IPS DF 4.7 (cell line): ENCODE measurements around the gene SRPK1.
"Not testable (repeated sequence)": the region's sequence is repeated elsewhere in the genome, so short reads cannot be mapped to it uniquely, and the experiment has no call there.

Source experiments
- DNase-seq: peaks from one replicate; pipeline ENCODE4 v3.0.0-alpha.2; 2013; ENCODE audit warnings: low spot score; ENCODE audit errors: extremely low read depth

Gene SRPK1

GRCh38 chr6:35920793-35921732 is at the start of gene SRPK1:
SRPK1 (minus strand) TSS chr6:35921098; CDS start chr6:35921056, 42 bp downstream.
- DNase-seq: no peak

DNA sequence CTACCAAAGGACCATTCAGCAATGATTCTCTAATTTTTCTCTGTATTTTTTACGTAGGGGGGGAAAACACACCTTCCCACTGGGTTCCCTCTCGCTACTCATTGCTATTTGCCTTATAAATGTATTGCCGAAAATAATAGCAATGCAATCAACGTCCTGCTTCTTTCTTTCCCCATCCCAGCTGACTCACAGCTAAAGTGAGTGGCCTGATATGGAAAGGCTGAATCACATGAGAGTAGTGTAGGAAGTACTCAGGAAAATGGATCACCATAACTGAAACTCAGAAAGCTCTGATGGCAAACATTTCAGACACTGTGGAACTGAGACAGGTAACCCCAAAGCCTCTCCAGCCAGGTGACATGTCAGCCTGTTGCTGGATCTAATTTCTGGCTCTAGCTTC is 49.3 kb upstream of the SRPK1 start:
- no peak for DNase-seq

- no peak for DNase-seq
These were observed 48.7 kb upstream of the SRPK1 start for GRCh38 chr6:35969646-35970045.

GRCh38 chr6:35968821-35969220 is 47.9 kb upstream of the SRPK1 start:
- no peak for DNase-seq

DNA sequence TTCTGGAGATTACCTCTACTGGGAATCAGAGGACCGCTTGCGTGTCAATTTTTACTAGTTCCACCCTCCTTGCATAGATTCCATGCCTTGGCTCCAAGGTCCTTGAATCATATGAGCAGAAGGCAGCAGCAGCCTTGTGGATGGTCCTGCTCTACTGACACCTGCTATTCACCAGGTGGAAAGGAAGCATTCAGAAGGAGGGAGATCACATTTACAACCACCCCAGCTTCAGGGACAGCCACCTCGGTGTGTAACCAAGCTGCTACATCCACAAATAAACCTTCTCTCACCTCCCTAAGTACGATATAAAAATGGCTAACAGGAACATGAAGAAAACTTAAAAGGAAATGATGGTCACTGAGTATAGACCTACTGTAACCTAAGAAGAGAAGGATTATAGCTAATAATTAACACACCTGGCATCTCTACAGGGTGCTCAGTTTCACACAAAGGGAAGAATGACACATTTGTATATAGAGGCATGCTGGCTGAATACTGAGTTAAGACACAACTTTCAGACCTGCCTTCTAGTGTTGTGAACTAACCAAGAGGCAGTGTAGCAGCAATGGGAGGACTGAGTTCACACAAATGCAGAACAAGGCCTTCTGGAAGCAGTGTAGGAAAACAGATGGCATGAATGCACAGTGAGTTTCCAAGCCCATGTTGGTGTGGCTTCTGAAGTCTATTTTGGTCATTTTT is 46.3 kb upstream of the SRPK1 start:
- no peak for DNase-seq

DNA sequence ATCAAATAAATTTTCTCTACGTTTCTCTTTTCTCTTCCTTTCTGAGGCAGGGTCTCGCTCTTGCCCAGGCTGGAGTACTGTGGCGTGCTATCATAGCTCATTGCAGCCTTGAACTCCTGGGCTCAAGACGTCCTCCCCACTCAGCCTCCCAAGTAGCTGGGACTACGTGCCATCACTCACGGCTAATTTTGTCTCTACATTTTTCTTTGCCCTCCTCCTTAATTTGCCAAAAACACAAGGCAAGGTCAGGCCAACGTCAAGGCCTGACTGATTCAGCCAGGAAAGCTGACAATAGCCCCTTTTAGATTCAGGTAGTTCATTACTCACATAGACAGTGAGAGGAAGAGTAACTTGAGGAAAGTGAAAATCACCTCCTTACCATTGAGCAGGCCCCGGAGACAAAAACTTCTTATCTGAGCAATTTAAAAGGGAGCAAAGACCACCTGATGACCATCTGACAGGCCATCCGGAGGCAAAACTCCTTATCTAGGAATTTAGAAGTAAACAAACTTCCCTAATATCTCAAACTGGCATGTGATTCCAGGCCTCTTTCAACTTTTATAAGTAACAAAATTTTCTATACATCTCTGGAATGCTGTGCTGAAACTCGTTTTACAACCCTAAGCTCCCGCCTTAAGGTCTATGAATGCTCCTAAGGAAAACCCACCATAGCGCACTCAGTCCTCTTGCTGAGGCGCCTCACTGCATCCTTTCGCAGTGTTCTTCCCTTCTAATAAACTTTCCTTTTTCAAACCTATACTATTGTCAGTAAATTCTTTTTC is 42.1 kb upstream of the SRPK1 start:
- DNase-seq: no peak

DNA sequence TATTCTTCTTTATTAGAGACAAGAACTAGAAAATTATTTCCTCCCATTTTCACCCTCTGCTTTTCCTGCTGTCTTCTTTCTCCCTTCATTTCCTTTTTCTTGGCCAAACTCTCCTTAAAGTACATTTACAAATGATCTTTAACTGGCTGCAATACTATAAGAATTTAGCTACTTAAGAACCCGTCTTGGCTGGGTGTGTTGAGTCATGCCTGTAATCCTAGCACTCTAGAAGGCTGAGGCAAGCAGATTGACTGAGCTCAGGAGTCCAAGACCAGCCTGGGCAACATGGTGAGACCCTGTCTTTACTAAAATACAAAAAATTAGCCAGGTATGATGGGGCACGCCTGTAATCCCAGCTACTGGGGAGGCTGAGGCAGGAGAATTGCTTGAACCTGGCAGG is 39.3 kb upstream of the SRPK1 start:
- no peak for DNase-seq

DNA sequence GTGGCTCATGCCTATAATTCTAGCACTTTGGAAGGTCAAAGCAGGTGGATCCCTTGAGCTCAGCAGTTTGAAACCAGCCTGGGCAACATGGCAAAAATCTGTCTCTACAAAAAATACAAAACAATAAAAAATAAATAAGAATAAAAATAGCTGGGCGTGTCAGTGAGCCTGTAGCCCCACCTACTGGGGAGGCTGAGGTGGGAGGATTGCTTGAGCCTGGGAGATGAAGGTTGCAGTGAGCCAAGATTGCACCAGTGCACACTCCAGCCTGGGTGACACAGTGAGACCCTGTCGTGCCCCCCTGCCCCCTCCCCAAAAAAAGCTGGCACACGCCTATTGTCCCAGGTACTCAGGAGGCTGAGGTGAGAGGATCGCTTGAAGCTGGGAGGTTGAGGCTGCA is 35.1 kb upstream of the SRPK1 start:
- no peak for DNase-seq

DNA sequence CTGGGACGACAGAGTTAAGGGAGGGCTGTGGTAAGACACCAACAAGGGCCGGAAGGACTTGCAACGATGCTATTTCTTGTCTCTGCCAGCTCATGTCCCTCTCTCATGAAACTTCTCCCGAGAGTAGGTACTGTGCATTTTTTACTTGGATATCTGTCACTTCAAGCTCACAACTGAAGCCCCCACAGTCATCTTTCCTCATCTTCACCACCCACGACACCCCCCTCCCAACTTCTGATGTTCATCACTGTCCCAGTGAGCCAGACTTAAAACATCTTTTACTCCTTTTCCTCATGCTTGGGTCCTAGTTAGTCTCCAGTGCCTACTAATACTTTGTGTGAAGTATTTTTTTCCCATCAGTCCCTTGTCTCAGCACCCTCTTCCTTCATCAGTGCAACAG is 34.6 kb upstream of the SRPK1 start:
- DNase-seq: no peak

GRCh38 chr6:35955071-35955470 is 34.2 kb upstream of the SRPK1 start:
- DNase-seq: no peak

- DNase-seq: no peak
These were observed 33.4 kb upstream of the SRPK1 start for GRCh38 chr6:35954333-35954732.

DNA sequence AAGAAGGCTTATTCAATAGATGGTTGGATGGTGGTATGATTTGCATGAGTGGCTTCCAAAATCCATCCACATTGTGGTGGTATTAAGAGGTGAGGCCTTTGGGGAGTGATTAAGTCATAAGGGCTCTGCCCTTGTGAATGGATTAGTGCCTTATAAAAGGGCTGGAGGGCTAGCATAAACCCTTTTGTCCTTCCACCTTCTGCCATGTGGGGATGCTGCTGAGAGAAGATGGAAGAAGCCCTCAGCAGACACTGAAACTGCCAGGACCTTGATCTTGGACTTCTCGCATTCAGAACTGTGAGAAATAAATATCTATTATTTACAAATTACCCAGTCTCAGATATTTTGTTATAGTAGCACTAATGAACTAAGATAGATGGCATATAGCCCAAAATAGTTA is 27.8 kb upstream of the SRPK1 start:
- no peak for DNase-seq

DNA sequence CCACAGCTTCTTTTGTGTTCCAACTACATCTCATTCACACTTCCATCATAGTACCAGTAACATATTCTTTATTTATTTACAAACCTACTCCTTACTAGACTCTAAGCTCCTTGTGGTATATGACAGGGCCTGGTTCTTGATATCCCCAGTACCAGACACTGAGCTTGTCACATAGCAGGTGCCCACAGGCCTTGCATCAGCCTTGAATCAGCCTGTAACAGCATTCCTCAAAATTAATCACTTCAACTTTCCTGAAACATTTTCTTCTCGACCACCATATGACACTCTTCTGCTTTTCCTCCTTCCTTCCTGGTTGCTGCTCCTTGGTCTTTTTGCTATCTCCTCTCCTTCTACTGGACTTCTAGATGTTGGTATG is 24.7 kb upstream of the SRPK1 start:
- no peak for DNase-seq

DNA sequence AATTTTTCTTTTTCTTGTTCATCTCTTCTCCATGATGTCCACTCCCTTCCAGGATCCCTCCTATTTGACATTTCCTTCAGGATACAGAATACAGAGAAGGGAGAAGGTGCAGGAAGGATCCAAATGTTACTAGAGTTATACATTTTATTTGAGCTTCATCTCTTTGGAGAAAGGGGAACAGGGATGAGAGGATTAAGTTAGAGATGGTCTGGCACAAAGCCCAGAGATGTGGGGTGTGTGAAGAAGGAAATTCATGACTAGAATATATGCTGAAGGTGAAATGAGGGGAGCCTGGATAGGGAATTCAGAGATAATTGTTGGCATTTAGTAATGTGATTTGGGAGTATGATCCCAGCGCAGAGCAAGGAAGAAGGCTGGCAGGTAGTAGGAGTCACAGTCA is 22.5 kb upstream of the SRPK1 start:
- DNase-seq: no peak

DNA sequence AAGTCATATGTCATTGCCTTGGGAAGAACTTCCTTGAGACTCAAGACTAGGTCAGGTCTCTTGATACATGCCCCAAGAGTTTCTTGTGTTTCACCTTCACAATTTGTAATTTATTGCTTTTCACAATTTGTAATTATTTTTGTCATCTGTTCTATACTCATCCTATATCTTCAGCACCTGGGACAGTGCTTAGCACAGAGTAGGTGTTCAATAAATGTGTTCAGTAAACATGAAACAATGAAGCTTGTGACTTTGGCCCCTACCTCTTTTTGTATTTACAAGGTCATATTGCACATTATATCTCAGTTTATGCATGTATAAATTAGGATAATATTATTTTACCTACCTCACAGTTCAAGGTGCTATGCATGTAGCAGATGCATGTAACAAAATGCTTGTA is 21.5 kb upstream of the SRPK1 start:
- no peak for DNase-seq

- not testable (repeated sequence) for DNase-seq
These were observed 20.3 kb upstream of the SRPK1 start for GRCh38 chr6:35941170-35941569.

DNA sequence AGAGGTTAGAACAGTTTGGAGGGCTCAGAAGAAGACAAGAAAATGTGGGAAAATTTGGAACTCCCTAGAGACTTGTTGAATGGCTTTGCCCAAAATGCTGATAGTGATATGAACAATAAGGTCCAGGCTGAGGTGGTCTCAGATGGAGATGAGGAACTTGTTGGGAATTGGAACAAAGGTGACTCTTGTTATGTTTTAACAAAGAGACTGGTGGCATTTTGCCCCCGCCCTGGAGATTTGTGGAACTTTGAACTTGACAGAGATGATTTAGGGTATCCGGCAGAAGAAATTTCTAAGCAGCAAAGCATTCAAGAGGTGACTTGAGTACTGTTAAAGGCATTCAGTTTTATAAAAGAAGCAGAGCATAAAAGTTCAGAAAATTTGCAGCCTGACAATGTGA is 19.1 kb upstream of the SRPK1 start:
- not testable (repeated sequence) for DNase-seq

DNA sequence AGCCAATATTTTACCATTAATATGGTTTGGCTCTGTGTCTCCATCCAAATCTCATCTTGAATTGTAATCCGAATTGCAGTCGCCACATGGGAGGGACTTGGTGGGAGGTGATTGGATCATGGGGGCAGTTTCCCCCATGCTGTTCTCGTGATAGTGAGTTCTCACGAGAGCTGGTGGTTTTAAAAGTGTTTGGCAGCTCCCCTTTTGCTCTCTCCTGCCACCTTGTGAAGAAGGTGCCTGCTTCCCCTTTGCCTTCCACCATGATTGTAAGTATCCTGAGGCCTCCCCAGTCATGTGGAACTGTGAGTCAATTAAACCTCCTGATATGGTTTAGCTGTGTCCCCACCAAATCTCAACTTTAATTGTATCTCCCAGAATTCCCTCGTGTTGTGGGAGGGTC is 18.4 kb upstream of the SRPK1 start:
- DNase-seq: not testable (repeated sequence)

- DNase-seq: no peak
These were observed 15.9 kb upstream of the SRPK1 start for GRCh38 chr6:35936681-35937359.

- no peak for DNase-seq
These were observed 14.6 kb upstream of the SRPK1 start for GRCh38 chr6:35935469-35935868.

- no peak for DNase-seq
These were observed 12.9 kb upstream of the SRPK1 start for GRCh38 chr6:35933844-35934243.
